ENCODE data around the gene FOXK1.

FOXK1 gene

DNA sequence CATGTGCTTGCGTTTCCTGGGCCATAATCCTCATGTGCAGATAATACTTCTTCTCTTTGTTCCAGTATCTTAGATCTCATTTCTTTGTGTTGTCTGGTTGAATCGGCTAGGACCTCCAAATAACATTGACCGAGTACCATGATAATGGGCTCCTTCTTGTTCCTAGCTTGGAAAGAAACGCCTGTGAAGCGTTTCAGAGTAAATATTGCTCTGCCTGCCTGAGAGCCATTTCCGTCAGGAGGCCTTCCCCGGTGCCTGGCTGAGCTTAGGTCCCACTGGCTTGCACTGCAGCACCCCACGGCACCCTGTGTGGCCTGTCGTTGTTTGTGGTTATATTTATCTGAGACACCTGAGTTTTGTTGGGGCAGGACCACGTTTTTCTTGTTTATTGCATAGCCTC lies 17.7 kb downstream of the FOXK1 start:
- no peak for DNase-seq

DNA sequence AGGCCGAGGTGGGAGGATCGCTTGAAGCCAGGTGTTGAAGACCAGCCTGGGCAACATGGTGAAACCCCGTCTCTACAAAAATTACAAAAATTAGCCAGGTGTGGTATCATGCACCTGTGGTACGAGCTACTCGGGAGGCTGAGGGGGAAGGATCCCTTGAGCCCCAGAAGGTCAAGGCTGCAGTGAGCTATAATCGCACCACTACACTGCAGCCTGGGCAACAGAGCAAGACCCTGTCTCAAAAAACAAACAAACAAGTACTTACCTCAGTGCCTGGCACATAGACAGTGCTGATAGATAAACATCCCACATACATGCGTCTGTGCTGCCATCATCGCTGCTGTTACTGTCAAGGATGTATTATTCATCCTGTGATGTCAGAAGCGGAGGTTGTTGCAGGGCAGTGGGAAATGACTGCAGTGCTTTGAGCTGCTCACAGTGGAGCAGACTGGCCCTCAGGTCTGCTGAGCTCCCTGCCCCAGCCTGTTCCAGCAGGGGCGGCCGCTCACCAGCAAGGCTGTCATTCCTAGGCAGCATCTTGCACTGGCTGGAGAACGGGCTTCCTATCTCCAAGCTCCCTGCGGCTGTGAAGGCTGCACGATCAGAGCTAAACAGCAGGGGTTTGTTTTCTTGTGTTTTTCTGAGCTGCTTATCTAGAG lies 18.6 kb downstream of the FOXK1 start:
- no peak for DNase-seq

DNA sequence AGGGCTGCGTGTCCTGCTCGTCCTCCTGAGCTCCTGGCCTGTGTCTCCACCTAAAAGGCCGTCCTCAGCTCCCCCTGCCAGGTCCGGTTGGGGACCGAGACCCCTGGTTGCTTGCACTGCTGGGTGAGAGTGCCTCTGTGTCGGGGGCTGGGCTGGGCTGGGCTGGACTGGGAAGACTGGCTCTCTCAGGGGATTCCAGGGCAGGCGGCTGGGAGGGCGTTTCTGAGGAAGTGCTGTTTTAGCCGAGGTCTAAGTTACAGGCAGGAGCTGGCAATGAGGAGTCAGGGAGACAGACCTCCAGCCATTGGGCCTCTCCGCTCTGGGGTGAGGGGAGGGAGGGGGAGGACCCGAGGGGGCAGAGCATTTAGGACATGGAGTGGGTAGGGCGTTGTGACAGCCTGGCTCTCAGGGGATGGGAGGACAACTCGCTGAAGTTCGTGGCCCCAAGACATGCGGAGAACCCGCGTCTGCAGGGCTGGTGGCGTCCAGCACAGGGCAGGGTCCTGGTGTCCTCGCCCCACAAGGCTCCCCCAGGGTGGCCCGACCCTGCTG lies 20.9 kb downstream of the FOXK1 start:
- DNase-seq = no peak

DNA sequence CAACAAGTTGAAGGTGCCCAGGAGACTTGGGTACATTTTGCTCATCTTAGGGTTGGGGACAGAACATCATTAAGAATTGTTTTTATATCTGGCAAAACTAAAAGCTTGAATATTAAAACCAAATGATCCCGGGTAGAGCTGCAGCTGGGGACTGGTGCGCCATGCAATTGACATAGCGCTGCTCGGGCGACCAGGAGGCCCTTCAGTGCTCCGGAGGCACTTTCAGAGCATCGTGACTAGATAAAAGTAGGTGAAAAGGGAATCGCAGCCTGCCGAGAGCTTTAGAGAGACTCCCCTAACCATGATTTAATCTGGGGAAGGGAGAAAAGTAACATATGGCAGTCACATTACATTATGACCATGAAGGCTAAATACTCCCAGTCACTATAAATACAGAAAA lies 21.4 kb downstream of the FOXK1 start:
- no peak for DNase-seq

DNA sequence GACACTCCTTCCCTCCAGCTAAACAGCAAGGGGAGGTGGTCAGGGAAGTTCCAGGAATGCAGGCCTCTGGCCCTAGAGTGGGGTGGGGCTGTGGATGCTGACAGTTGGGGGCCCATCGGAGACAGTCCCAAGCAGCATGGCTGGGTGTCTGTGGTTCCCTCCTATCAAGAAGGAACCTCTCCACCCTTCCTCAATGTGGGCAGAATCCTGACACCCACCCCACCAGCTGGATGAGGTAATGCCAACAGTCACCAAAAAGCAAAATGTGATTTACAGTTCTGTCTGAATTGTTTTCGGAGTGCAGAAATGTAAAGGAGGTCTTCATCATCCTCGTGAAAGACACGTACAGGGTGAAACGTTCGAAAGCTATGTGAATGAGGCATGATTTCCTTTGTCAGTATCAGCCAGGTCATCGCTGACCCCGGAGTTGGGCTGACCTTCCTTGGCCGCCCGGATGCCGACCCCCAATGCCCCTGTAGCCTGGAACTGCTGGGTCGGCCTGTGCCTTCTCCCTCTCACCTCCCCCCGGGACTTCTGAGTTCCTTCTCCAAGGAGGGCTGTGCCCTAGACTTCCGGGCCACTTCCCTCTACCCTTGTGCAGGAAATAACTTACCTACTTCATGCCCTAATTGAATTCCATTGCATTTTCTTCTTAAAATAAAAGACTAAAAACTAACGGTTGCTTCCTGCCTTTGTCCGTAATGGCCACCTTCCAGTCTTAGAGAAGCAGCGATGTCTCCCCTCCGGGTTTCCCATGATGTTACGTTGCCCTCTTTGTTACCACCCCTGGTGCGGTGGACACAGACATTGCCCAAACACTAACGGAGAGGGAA lies 24.5 kb downstream of the FOXK1 start:
- DNase-seq = no peak

DNA sequence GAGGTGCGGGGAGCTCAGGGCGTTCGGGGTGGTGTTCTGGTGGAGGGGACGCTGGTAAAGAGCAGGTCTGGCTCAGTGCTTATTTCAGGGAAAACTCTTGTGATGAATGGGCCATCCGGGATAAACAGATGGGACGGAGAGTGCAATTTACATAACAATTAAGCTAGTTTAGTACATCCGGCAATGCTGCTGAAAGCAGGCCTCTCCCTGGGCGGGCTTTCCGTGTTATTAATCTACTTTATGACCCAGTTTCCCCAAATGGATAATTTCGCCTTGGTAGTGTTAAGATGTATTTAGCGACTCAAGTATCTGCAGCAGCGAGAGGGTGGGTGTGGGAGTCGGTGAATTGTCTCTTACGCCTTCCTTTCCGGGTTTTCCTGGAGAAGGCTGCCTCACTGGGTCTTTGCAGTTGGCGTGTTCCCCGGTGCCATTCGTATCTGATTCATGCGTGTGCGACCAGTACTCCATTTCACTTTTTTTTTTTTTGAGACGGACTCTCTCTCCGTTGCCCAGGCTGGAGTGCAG lies 25.2 kb downstream of the FOXK1 start:
- no peak for DNase-seq

DNA sequence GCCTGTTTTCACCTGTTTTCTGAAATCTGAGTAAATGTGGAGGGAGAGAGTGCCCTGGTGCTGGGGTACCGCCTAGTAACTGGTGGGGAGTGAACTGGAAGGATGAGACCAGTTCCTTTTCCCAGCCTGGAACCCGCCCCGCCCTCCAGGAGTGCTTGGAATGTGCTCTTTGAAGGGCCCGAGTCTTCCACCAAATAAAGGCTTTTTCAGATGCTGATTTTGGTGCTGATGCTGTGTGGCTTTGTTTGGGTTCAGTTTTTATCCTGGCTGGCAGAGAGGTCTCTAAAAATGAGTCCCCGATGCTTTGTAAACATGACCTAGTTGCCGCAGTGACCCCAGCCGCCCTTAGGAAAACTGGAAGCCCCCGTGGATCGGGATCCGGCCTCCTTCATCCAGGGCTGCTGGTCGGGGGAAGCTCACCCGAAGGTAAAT lies 25.9 kb downstream of the FOXK1 start:
- DNase-seq = no peak

DNA sequence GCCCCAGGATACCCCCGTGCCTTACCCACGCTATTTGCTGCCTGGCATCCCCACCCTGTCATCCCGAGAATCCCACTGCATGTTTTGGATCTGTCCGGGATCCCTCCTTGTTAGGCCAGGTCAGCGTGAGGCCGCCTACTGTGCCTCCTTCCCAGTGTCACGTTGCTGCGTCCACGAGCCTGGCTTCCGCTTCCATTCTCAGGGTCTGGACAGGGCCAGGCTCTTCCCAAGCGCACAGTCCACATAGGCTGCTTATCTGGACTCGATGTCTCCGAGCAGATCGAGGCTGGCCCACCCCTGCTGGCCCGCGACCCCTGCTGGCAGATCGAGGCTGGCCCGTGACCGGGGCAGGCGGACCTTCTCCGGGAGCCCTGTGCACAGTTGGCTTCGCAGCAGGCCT lies 27.1 kb downstream of the FOXK1 start:
- DNase-seq = no peak

DNA sequence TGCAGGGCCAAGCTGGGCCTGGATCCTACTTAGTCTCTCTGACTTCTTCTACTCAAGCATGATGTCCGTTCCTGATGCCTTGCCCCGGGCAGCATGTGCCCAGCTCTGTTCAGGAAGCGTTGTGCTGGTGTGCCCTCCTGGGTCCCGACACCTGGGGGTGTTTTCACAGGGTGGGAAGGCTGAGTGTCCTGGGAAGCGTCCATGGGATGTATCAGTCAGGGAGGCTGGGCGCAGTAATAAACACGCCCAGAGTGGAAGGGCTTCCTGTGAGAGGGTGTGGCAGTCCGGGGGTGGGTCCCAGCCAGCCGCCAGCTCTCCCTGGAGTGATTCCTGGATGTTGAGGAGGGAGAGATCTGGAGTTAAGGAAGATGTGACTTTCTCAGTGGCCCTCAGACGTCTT lies 29.0 kb downstream of the FOXK1 start:
- no peak for DNase-seq

DNA sequence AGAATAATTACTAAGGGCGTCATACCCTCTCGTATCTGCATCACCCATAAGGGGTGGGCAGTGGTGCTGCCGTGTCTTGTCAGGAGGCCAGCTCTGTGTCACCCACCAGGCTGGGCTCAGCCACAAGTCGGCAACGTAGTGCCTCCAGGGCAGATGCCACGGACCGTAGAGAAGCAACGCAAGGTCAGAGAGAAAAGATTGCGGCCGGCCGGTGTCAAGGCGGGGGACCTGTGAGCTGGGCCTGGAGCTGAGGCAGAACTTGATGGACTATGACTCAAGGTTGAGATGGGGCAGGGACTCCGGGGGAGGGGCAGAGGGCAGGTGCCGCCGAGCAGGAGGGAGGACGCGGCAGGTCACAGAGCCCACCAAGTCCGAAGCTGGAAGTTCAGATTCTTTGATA lies 29.5 kb downstream of the FOXK1 start:
- DNase-seq = no peak

DNA sequence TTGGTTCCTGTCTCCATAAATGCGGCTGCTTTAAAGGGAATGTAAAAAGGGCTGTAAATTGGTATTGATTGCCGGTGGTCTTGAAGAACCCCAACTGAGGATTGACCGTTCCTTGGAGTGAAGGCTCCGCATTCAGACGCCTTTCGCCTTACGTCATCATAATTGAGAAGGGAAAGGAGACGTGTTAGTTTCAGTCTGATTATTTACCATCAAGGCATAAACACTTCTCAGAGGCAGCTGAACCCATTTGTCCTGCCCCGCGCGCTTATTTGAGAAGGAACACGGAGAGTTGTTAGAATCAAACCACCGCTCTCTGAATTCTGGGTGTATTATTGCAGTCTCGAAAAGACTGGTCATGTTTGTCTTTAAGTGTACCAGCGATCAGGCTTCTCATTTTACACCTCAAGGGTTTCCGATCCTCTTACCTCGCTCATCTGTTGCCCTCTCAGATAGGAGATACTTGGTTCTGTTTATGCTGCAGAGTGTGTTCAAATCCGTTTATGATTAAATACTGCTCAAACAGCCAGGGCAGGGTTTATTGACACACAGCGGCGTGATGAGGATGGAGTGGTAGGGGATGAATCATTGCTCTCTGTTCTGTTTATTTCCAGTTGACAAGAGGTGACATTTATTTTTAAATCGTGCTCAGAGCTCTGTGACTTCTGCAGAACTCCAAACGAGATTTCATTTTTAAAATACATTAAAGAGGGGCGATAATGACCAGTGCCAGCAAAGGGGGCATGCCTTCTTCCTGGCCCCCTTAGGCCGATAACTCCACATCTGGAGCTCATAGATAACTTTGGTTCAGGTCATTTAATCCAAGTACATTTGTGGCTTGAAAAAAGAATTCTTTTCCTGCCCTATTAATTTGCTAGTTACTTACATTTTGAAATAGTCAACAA lies 30.4 kb downstream of the FOXK1 start:
- DNase-seq = no peak

DNA sequence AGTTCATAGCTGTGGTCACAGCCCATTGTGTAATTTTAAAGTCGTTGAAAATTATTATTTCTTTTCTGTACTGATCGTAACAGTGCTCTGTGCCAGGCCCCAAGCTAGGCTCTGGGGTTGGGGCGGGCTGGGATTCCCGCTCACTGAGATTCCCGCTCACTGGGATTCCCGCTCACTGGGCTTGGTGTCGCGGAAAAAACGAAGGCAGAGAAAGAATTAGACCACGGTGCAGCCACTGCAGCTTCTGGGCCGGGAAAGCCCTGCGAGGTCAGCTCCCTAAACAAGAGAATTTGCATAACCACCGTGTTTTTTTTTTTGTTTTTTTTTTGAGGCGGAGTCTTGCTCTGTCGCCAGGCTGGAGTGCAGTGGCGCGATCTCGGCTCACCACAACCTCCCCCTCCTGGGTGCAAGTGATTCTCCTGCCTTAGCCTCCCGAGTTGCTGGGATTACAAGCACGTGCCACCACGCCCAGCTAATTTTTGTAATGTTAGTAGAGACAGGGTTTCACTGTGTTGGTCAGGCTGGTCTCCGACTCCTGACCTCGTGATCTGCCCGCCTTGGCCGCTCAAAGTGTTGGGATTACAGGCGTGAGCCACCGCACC lies 31.2 kb downstream of the FOXK1 start:
- DNase-seq = no peak

DNA sequence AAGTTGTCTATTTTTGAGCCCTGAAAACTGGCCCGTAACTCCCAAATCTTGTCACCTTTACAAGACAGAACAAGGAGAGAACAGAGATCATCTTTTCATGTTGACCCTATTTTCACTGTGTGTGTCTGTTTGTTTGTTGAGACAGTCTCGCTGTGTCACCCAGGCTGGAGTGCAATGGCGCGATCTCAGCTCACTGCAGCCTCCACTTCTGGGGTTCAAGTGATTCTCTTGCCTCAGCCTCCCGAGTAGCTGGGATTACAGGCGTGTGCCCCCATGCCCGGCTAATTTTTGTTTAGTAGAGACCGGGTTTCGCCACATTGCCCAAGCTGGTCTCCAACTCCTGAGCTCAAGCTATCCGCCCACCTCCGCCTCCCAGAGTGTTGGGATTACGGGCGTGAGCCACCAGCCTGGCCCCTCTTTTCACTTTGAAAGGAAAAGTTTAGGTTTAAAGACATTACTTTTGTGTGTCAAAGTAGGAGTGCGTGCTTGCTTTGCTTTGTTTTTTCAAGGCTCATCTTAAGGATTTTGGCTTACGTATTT lies 32.1 kb downstream of the FOXK1 start:
- DNase-seq = no peak

DNA sequence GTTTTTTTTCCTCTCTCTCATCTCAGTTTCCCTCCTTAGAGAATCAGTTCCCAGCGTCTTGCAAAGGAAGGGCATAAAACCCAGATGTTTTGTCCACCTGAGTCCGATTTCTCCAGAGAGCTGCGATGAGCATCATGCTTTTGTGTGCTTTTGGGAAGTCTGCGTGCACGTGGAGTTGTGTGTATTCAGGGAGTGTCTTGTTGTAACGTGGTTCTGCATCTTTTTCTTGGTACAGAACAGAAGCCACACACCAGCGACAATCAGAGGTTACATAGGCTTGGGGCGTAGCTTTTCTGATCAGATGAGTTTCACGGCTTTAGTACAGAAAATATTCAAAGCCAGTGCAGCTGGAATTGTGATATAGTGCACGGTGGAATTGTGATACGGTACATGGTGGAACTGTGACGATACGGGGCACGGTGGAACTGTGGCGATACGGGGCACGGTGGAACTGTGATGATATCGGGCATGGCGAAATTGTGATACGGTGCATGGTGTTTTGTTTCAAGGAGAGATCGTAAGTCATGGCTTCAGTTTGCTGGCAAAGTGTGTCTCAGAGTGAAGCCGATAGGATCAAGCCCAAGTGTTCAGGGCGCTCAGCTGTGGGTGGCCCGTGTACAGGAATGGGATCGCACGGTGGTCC lies 32.8 kb downstream of the FOXK1 start:
- no peak for DNase-seq

DNA sequence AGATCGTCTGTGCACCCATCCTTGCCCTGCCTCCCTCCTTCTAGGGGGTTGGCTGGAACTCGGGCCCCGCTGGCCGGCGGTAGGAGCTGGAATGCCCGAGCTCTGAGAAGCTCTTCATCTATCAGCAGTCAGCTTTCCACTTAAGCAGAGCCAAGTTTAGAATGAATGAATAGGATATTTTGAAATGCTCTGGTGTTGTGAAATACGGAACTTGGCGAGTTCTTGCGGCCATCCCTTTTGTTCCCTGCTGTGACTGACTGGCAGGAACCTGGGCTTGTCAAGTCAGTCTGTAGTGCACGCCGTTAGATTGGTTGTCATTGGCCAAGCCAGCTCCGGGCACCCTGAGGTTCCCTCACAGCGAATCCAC lies 33.3 kb downstream of the FOXK1 start:
- DNase-seq = no peak

DNA sequence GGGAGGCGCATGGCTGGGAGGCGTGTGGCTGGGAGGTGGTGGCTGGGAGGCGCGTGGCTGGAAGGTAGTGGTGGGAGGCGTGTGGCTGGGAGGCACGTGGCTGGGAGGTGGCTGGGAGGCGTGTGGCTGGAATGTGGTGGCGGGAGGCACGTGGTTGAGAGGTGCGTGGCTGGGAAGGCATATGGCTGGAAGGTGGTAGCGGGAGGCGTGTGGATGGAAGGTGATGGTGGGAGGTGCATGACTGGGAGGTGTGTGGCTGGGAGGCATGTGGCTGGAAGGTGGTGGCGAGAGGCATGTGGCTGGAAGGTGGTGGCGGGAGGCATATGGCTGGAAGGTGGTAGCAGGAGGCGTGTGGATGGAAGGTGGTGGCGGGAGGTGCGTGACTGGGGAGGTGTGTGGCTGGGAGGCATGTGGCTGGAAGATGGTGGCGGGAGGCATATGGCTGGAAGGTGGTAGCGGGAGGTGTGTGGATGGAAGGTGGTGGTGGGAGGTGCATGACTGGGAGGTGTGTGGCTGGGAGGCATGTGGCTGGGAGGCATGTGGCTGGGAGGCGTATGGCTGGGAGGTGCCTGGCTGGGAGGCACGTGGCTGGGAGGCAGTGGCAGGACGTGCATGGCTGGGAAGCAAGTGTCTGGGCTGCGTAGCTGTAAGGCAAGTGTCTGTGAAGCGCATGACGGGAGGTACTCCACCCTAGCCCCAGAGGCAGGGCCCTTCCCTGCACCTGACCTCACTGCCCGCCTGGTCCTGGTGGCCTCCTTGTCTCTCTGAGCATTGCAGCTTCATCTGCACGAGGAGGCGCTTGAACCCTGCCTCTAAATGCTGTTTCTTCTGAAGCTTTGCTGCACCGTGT lies 35.1 kb downstream of the FOXK1 start:
- no peak for DNase-seq

DNA sequence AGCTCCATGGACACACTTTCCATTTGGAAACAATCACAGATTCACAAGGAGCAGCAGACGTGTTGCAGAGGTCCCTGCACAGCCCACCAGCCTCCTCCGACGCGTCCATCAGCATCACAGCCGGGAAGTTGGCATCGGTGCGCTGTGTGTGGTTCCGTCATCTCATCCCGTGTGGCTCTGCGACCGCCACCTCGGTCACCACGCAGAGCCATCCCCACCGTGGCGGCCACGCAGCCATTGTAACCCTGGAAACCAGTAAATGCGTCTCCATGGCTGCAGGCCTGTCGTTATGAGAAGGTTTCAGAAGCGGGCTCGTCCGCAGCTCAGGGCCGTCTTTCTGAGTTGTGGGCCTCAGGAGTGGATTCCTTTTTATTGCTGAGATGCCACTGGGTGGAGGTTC lies 36.0 kb downstream of the FOXK1 start:
- no peak for DNase-seq

DNA sequence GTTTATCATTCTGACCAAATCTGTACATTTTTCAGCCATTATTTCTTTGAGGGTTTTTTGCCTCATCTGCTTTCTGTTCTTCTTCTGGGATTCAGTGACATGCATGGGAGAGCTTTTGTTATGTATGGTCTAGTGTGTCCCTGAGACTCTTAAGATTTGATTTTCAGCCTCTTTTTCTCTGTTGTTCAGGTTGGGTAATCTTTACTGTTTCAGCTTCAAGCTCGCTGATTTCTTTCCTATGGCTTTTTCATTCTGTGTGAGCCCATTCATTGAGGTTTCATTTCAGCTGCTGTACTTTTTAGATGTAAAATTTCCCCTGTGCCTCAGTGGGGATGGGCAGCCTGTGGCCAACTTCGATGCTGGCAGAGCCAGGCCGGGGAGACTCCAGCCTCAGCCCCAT lies 38.1 kb downstream of the FOXK1 start:
- DNase-seq = no peak

DNA sequence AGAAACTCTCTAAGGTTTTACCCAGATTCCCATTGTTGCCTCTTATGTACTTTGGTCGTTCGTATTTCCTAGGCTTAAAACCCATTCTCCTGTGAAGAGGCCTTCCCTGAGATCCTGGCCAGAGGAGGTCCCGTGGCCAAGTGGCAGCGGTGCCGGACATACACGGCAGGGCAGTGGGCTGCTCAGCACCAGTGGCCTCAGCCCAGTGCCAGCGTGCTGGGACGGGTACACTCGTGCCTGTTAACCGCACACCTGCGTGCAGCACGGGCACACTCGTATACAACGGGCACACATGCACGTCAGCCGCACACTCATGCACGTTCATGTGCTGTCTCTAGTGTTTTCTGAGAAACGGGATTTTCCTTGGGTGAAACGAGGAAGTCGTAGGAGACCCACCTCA lies 40.2 kb downstream of the FOXK1 start:
- no peak for DNase-seq

DNA sequence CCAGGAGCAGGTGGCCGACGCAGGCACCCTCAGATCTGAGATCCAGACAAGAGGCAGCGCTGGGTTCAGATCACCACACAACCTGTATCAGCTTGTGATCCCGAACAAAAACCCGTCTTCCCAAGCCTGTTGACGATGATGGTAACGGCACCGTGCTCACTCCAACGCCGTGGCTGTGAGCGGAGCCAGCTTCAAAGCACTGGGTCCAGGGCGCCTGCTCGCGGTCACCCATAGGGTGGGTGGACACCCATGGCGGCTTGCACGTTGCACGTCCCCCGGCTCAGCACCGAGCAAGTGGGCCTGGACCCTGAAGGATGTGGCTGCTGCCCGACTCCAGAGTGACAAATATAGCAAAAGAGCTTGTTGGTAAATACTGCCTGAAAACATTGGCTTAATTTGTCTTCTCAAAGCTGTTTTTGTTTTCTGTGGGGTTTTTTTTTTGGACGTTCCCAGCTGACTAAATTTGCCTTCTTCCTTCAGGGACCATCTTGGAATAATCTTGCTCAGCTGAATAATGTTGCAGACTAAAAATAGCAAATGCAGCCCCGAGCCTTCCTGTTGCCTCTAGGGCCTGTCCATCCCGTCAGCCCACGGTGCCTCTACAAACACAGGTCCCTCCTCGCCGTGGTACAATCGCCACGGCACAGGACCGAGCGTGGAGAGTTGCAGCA lies 41.0 kb downstream of the FOXK1 start:
- no peak for DNase-seq
